GM23338 (cell line): ENCODE measurements around the gene C1orf21. TPM values are rescaled to one million over a fixed set of nuclear protein-coding genes. Genes with fewer than 3 reads are reported as not detected.

Source experiments
- ATAC-seq: fragments of 200-7000 bp; cut with Tn5 transposase; 3 replicates; pipeline ENCODE4 v1.9.1; 2020
- DNase-seq: peaks from one replicate; pipeline ENCODE4 v3.0.0-alpha.2; 2015; ENCODE audit warnings: low spot score
- H2AFZ ChIP-seq: fragments of 200-600 bp; sonication (generic); 2 replicates; pipeline ENCODE4 v1.8.0; 2016; ENCODE audit warnings: antibody characterized with exemption, mild to moderate bottlenecking, moderate library complexity
- H3F3A ChIP-seq: fragments of 200-600 bp; sonication (generic); replicated peaks from 2 replicates; pipeline ENCODE4 v1.8.0; 2017; ENCODE audit warnings: antibody characterized with exemption, mixed run types, low read depth
- H3K27ac ChIP-seq: fragments of 200-600 bp; sonication (generic); 2 replicates; pipeline ENCODE4 v1.6.1; 2016; ENCODE audit warnings: low read depth
- H3K27me3 ChIP-seq: fragments of 200-600 bp; sonication (generic); 2 replicates; pipeline ENCODE4 v1.8.0; 2016; ENCODE audit warnings: mild to moderate bottlenecking, mixed run types, moderate library complexity; ENCODE audit not compliant: insufficient read depth
- H3K36me3 ChIP-seq: fragments of 200-600 bp; sonication (generic); 2 replicates; pipeline ENCODE4 v1.8.0; 2016; ENCODE audit warnings: mild to moderate bottlenecking; ENCODE audit not compliant: insufficient read depth
- H3K4me1 ChIP-seq: fragments of 200-600 bp; sonication (generic); 2 replicates; pipeline ENCODE4 v1.8.0; 2016; ENCODE audit warnings: mild to moderate bottlenecking, moderate library complexity; ENCODE audit not compliant: insufficient read depth
- H3K4me2 ChIP-seq: fragments of 200-600 bp; sonication (generic); 2 replicates; pipeline ENCODE4 v1.7.1; 2017; ENCODE audit warnings: mixed run types
- H3K4me3 ChIP-seq: fragments of 200-600 bp; sonication (generic); 2 replicates; pipeline ENCODE4 v1.6.1; 2016; ENCODE audit warnings: mixed run types
- H3K79me2 ChIP-seq: fragments of 200-600 bp; sonication (generic); replicated peaks from 2 replicates; pipeline ENCODE4 v1.8.0; 2017; ENCODE audit warnings: mild to moderate bottlenecking; ENCODE audit not compliant: insufficient read depth
- H3K9me2 ChIP-seq: fragments of 200-600 bp; sonication (generic); 2 replicates; pipeline ENCODE4 v1.8.0; 2017; ENCODE audit not compliant: insufficient read depth
- H4K20me1 ChIP-seq: fragments of 200-600 bp; sonication (generic); replicated peaks from 2 replicates; pipeline ENCODE4 v1.8.0; 2017; ENCODE audit warnings: mild to moderate bottlenecking; ENCODE audit not compliant: insufficient read depth
- H3K27ac Mint-ChIP-seq: 2 replicates; pipeline ENCODE4 v1.8.0; 2020; ENCODE audit warnings: inconsistent platforms, mild to moderate bottlenecking, moderate library complexity, mixed read lengths
- H3K27me3 Mint-ChIP-seq: 3 replicates; pipeline ENCODE4 v1.8.0; 2022; ENCODE audit warnings: low read depth, mild to moderate bottlenecking, moderate library complexity, mixed read lengths, inconsistent platforms; ENCODE audit not compliant: insufficient read depth, poor library complexity
- H3K36me3 Mint-ChIP-seq: 3 replicates; pipeline ENCODE4 v1.8.0; 2021; ENCODE audit warnings: low read depth, mild to moderate bottlenecking, inconsistent platforms, moderate library complexity, mixed read lengths
- H3K4me1 Mint-ChIP-seq: 3 replicates; pipeline ENCODE4 v1.8.0; 2020; ENCODE audit warnings: mild to moderate bottlenecking, inconsistent platforms, mixed read lengths
- H3K4me3 Mint-ChIP-seq: 3 replicates; pipeline ENCODE4 v1.8.0; 2021; ENCODE audit warnings: moderate library complexity, mild to moderate bottlenecking, inconsistent platforms, mixed read lengths
- H3K9me3 Mint-ChIP-seq: 3 replicates; pipeline ENCODE4 v1.8.0; 2020; ENCODE audit warnings: moderate library complexity, mild to moderate bottlenecking, inconsistent platforms, mixed read lengths
- CREB1 ChIP-seq: fragments of 250-450 bp; sonication (Bioruptor Pico); IDR thresholded peaks from 2 replicates; pipeline ENCODE4 v1.5.0; 2020; ENCODE audit warnings: low read depth, mild to moderate bottlenecking, moderate library complexity
- CTCF ChIP-seq, 2 experiments: fragments of 200-600 bp in 1 of 2; sonication (generic) in 1 of 2; conservative IDR thresholded peaks; 2 replicates each; pipeline versions ENCODE4 v1.5.1 to v1.6.1; 2016 to 2017; ENCODE audit warnings: antibody characterized with exemption in 2 of 2, low read depth in 2 of 2, mild to moderate bottlenecking in 2 of 2, moderate library complexity in 1 of 2
- ETS1 ChIP-seq: IDR thresholded peaks from 2 replicates; pipeline ENCODE4 v1.6.1; 2016; ENCODE audit warnings: antibody characterized with exemption
- EZH2 ChIP-seq: fragments of 200-600 bp; sonication (generic); IDR thresholded peaks from one replicate; pipeline ENCODE4 v1.8.0; 2017; ENCODE audit warnings: antibody characterized with exemption, mild to moderate bottlenecking, low read depth; ENCODE audit not compliant: unreplicated experiment
- EZH2phosphoT487 ChIP-seq: fragments of 200-600 bp; sonication (generic); IDR thresholded peaks from one replicate; pipeline ENCODE4 v1.8.1; 2018; ENCODE audit warnings: antibody characterized with exemption; ENCODE audit not compliant: unreplicated experiment
- JUNB ChIP-seq: IDR thresholded peaks from one replicate; pipeline ENCODE4 v1.6.1; 2016; ENCODE audit warnings: antibody characterized with exemption; ENCODE audit not compliant: unreplicated experiment
- NANOG ChIP-seq: IDR thresholded peaks from 2 replicates; pipeline ENCODE4 v1.6.1; 2016; ENCODE audit warnings: antibody characterized with exemption, borderline replicate concordance
- POLR2AphosphoS5 ChIP-seq: IDR thresholded peaks from 2 replicates; pipeline ENCODE4 v1.6.1; 2016; ENCODE audit warnings: antibody characterized with exemption, low read depth
- STAT1 ChIP-seq: IDR thresholded peaks from one replicate; pipeline ENCODE4 v1.6.1; 2016; ENCODE audit warnings: antibody characterized with exemption; ENCODE audit not compliant: unreplicated experiment
- ZNF114 ChIP-seq: fragments of 250-450 bp; sonication (Bioruptor Pico); IDR thresholded peaks from 2 replicates; pipeline ENCODE4 v1.5.0; 2020; ENCODE audit warnings: mild to moderate bottlenecking, moderate library complexity
- ZNF331 ChIP-seq: fragments of 250-450 bp; sonication (Bioruptor Pico); IDR thresholded peaks from 2 replicates; pipeline ENCODE4 v1.5.0; 2020; ENCODE audit warnings: low read depth, mild to moderate bottlenecking, moderate library complexity
- polyA plus RNA-seq: library from polyadenylated mRNA; unstranded; fragments of >200 nt; fragmentation: Nextera tagmentation; extraction: Ambion mirVana; gene quantifications from 2 replicates; pipeline ENCODE4 v1.2.1, GENCODE V29; 2016
- total RNA-seq: library from RNA; depleted of rRNA; stranded (reverse); fragments of >200 nt; shearing (Covaris generic); gene quantifications from 2 replicates; pipeline ENCODE4 v1.2.3, GENCODE V29; 2014
- TF ChIP-seq, protein P1 (sequence below): IDR thresholded peaks from one replicate; pipeline ENCODE4 v1.6.1; 2018; ENCODE audit warnings: antibody characterized with exemption; ENCODE audit not compliant: unreplicated experiment
- TF ChIP-seq, protein P2 (sequence below): fragments of 250-450 bp; sonication (Bioruptor Pico); IDR thresholded peaks from 2 replicates; pipeline ENCODE4 v1.5.0; 2020; ENCODE audit warnings: mild to moderate bottlenecking, moderate library complexity

Gene C1orf21
- total and polyA plus RNA-seq, 2 experiments from 2014 or later, result 28.0 to 40.4 TPM

- H3K4me1 ChIP-seq, result peaks cover 21% of the 10 kb centered on the region
- Mint-ChIP-seq H3K9me3 (no peaks in the 10 kb centered on the region), H3K27ac (no peak overlapping the region), H3K27me3 (no peaks in the 10 kb centered on the region), H3K36me3 (peaks cover 12% of the 10 kb centered on the region), H3K4me1 (peaks cover 28% of the 10 kb centered on the region), H3K4me3 (no peak overlapping the region)
- TF ChIP-seq ZNF331 (no peak), EZH2 (no peak), ETS1 (no peak), ZNF114 (no peak), POLR2AphosphoS5 (no peak), STAT1 (no peak), NANOG (no peak), EZH2phosphoT487 (no peak), CREB1 (CRISPR knock-in tag) (no peak), JUNB (no peak), CTCF (conservative IDR thresholded peaks at IDR 0.05; ENCODE audit: low read depth in 2 of 2) (no peak)
- TF ChIP-seq, protein P1, sequence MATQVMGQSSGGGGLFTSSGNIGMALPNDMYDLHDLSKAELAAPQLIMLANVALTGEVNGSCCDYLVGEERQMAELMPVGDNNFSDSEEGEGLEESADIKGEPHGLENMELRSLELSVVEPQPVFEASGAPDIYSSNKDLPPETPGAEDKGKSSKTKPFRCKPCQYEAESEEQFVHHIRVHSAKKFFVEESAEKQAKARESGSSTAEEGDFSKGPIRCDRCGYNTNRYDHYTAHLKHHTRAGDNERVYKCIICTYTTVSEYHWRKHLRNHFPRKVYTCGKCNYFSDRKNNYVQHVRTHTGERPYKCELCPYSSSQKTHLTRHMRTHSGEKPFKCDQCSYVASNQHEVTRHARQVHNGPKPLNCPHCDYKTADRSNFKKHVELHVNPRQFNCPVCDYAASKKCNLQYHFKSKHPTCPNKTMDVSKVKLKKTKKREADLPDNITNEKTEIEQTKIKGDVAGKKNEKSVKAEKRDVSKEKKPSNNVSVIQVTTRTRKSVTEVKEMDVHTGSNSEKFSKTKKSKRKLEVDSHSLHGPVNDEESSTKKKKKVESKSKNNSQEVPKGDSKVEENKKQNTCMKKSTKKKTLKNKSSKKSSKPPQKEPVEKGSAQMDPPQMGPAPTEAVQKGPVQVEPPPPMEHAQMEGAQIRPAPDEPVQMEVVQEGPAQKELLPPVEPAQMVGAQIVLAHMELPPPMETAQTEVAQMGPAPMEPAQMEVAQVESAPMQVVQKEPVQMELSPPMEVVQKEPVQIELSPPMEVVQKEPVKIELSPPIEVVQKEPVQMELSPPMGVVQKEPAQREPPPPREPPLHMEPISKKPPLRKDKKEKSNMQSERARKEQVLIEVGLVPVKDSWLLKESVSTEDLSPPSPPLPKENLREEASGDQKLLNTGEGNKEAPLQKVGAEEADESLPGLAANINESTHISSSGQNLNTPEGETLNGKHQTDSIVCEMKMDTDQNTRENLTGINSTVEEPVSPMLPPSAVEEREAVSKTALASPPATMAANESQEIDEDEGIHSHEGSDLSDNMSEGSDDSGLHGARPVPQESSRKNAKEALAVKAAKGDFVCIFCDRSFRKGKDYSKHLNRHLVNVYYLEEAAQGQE, result no peak
- TF ChIP-seq, protein P2, sequence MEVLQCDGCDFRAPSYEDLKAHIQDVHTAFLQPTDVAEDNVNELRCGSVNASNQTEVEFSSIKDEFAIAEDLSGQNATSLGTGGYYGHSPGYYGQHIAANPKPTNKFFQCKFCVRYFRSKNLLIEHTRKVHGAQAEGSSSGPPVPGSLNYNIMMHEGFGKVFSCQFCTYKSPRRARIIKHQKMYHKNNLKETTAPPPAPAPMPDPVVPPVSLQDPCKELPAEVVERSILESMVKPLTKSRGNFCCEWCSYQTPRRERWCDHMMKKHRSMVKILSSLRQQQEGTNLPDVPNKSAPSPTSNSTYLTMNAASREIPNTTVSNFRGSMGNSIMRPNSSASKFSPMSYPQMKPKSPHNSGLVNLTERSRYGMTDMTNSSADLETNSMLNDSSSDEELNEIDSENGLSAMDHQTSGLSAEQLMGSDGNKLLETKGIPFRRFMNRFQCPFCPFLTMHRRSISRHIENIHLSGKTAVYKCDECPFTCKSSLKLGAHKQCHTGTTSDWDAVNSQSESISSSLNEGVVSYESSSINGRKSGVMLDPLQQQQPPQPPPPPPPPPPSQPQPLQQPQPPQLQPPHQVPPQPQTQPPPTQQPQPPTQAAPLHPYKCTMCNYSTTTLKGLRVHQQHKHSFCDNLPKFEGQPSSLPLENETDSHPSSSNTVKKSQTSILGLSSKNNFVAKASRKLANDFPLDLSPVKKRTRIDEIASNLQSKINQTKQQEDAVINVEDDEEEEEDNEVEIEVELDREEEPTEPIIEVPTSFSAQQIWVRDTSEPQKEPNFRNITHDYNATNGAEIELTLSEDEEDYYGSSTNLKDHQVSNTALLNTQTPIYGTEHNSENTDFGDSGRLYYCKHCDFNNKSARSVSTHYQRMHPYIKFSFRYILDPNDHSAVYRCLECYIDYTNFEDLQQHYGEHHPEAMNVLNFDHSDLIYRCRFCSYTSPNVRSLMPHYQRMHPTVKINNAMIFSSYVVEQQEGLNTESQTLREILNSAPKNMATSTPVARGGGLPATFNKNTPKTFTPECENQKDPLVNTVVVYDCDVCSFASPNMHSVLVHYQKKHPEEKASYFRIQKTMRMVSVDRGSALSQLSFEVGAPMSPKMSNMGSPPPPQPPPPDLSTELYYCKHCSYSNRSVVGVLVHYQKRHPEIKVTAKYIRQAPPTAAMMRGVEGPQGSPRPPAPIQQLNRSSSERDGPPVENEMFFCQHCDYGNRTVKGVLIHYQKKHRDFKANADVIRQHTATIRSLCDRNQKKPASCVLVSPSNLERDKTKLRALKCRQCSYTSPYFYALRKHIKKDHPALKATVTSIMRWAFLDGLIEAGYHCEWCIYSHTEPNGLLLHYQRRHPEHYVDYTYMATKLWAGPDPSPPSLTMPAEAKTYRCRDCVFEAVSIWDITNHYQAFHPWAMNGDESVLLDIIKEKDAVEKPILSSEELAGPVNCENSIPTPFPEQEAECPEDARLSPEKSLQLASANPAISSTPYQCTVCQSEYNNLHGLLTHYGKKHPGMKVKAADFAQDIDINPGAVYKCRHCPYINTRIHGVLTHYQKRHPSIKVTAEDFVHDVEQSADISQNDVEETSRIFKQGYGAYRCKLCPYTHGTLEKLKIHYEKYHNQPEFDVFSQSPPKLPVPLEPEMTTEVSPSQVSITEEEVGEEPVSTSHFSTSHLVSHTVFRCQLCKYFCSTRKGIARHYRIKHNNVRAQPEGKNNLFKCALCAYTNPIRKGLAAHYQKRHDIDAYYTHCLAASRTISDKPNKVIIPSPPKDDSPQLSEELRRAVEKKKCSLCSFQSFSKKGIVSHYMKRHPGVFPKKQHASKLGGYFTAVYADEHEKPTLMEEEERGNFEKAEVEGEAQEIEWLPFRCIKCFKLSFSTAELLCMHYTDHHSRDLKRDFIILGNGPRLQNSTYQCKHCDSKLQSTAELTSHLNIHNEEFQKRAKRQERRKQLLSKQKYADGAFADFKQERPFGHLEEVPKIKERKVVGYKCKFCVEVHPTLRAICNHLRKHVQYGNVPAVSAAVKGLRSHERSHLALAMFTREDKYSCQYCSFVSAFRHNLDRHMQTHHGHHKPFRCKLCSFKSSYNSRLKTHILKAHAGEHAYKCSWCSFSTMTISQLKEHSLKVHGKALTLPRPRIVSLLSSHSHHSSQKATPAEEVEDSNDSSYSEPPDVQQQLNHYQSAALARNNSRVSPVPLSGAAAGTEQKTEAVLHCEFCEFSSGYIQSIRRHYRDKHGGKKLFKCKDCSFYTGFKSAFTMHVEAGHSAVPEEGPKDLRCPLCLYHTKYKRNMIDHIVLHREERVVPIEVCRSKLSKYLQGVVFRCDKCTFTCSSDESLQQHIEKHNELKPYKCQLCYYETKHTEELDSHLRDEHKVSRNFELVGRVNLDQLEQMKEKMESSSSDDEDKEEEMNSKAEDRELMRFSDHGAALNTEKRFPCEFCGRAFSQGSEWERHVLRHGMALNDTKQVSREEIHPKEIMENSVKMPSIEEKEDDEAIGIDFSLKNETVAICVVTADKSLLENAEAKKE (CRISPR knock-in tag), result no peak
- H3K4me2 ChIP-seq, result no peak overlapping the region
- peaks cover 89% of the 10 kb centered on the region for H3K79me2 ChIP-seq
- no peak overlapping the region for H2AFZ ChIP-seq
- no peak overlapping the region for H3K27ac ChIP-seq
- H3F3A ChIP-seq, result no peaks in the 10 kb centered on the region
- no peaks in the 10 kb centered on the region for H3K36me3 ChIP-seq
- DNase-seq, result no peak
- H3K9me2 ChIP-seq, result peaks cover 6% of the 10 kb centered on the region; the same call in 1 of the 2 replicates
- peaks cover 9% of the 10 kb centered on the region for H4K20me1 ChIP-seq
- no peak overlapping the region for H3K4me3 ChIP-seq
- ATAC-seq, result no peak
- no peaks in the 10 kb centered on the region for H3K27me3 ChIP-seq
Measured at GRCh38 chr1:184429335-184429734, 42.5 kb downstream of the C1orf21 start.
